ENCODE data around the gene HOMER2.

HOMER2 gene

DNA sequence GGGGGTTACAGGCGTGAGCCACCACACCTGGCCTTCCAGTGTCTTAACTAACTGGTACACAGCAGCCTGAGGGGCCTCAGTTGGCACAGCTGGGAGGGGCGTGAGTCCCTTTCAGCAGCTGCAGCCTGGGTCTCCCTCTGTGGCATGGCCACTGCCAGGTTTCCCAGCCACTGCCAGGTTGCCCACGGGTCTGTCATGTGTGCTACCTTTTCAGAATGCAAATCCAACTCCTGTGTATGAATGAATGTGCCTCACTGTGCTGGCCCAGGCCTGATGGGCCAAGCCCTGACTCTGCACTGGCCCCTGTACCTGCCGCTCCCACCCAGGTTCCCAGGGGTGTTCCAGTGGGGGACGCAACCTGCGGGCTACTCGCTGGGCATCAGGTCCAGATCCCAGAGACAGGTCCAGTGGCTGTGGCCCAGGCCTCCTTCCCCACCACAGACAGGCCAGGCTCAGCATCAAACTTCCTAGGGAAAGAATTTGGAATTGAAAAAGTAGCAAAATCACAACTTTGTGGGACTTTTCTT is 117.1 kb downstream of the HOMER2 start:
- H3K4me3 ChIP-seq (replicated peaks; ENCODE audit: insufficient read depth, low read length) = no peak overlapping the region
- TF ChIP-seq POLR2AphosphoS5 (IDR thresholded peaks at IDR 0.05; ENCODE audit: low read depth) (no peak), GABPA (IDR thresholded peaks at IDR 0.05; ENCODE audit: low read depth) (no peak), SPI1 (IDR thresholded peaks at IDR 0.05; ENCODE audit: borderline replicate concordance, low read depth) (no peak)
- TF ChIP-seq, protein P1, sequence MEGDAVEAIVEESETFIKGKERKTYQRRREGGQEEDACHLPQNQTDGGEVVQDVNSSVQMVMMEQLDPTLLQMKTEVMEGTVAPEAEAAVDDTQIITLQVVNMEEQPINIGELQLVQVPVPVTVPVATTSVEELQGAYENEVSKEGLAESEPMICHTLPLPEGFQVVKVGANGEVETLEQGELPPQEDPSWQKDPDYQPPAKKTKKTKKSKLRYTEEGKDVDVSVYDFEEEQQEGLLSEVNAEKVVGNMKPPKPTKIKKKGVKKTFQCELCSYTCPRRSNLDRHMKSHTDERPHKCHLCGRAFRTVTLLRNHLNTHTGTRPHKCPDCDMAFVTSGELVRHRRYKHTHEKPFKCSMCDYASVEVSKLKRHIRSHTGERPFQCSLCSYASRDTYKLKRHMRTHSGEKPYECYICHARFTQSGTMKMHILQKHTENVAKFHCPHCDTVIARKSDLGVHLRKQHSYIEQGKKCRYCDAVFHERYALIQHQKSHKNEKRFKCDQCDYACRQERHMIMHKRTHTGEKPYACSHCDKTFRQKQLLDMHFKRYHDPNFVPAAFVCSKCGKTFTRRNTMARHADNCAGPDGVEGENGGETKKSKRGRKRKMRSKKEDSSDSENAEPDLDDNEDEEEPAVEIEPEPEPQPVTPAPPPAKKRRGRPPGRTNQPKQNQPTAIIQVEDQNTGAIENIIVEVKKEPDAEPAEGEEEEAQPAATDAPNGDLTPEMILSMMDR (IDR thresholded peaks at IDR 0.05; ENCODE audit: insufficient read depth, low read length) = no peak
- TF ChIP-seq, protein P2, sequence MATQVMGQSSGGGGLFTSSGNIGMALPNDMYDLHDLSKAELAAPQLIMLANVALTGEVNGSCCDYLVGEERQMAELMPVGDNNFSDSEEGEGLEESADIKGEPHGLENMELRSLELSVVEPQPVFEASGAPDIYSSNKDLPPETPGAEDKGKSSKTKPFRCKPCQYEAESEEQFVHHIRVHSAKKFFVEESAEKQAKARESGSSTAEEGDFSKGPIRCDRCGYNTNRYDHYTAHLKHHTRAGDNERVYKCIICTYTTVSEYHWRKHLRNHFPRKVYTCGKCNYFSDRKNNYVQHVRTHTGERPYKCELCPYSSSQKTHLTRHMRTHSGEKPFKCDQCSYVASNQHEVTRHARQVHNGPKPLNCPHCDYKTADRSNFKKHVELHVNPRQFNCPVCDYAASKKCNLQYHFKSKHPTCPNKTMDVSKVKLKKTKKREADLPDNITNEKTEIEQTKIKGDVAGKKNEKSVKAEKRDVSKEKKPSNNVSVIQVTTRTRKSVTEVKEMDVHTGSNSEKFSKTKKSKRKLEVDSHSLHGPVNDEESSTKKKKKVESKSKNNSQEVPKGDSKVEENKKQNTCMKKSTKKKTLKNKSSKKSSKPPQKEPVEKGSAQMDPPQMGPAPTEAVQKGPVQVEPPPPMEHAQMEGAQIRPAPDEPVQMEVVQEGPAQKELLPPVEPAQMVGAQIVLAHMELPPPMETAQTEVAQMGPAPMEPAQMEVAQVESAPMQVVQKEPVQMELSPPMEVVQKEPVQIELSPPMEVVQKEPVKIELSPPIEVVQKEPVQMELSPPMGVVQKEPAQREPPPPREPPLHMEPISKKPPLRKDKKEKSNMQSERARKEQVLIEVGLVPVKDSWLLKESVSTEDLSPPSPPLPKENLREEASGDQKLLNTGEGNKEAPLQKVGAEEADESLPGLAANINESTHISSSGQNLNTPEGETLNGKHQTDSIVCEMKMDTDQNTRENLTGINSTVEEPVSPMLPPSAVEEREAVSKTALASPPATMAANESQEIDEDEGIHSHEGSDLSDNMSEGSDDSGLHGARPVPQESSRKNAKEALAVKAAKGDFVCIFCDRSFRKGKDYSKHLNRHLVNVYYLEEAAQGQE (IDR thresholded peaks at IDR 0.05; ENCODE audit: insufficient replicate concordance, low read depth) = no peak
- H3K27me3 ChIP-seq (ENCODE audit: insufficient read depth, poor library complexity, severe bottlenecking) = no peaks in the 10 kb centered on the region
- no peak overlapping the region for H3K27ac ChIP-seq (replicated peaks)
- DNase-seq (ENCODE audit: low read depth in 1 of 2, low spot score in 1 of 2) = no peak

DNA sequence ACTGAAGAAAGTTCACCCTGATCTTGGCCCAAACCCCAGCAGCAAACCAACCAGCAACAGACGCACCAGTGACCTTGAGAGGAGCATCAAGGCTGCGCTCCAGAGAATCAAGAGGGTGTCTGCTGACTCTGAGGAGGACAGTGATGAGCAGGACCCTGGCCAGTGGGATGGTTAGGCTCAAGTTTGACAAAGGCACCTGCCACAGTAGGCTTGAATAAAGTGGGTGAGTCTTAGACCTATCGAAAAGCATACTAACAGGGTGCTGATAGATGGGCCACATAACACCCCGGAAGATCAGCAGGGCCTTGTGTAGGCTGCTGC is 119.2 kb downstream of the HOMER2 start:
- Histone ChIP-seq H3K27me3 (ENCODE audit: insufficient read depth, poor library complexity, severe bottlenecking) (no peaks in the 10 kb centered on the region), H3K4me3 (replicated peaks; ENCODE audit: insufficient read depth, low read length) (no peak overlapping the region)

DNA sequence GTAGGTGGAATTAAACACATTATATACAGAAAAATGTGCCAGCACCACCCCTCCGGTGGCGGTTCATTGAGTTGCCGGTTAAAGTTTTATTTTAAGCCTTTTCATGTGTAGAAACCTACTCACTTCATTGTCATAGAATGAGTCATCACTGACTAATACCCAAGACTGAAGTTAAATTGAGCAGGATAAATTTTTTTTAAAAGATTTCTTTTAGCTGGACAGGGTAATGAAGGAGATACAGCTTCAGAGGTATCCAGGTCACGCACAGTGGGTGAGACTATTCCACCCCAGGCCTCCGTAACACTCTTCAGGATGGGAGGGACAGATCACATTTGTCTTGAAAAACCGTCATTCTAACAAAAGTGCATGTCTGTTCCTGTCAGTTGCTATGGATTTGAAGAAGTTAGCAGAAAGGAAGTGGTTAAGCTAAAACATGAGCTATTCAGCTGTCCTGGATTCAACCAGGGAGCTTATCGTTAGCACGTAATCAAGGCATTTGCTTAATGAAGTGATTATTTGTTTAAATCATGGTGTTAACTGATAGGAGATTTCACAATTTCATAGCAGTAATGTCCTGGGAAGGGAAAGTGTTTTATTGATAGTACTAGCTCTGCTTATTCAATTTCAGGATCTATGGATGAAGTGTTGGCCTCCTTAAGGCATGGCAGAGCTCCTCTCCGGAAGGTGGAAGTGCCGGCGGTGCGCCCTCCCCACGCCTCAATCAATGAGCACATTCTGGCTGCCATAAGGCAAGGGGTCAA is 119.7 kb downstream of the HOMER2 start:
- no peaks in the 10 kb centered on the region for H3K27me3 ChIP-seq (ENCODE audit: insufficient read depth, poor library complexity, severe bottlenecking)
- DNase-seq (ENCODE audit: low read depth in 1 of 2, low spot score in 1 of 2) = peak in 1 of 2 experiments; percentile 71
- TF ChIP-seq, protein P1 (IDR thresholded peaks at IDR 0.05; ENCODE audit: insufficient read depth, low read length) = no peak
- peak; percentile 85; the same call in 1 of the 2 replicates for TF ChIP-seq SPI1 (IDR thresholded peaks at IDR 0.05; ENCODE audit: borderline replicate concordance, low read depth)
- peak overlapping the region; percentile 80 for H3K27ac ChIP-seq (replicated peaks)
- no peak overlapping the region for H3K4me3 ChIP-seq (replicated peaks; ENCODE audit: insufficient read depth, low read length)

More for the DNA sequence above, 119.2 kb downstream of the HOMER2 start:
- H3K27ac ChIP-seq (replicated peaks) = peak overlapping the region; percentile 80
- no peak for DNase-seq (ENCODE audit: low read depth in 1 of 2, low spot score in 1 of 2)
- TF ChIP-seq POLR2AphosphoS5 (IDR thresholded peaks at IDR 0.05; ENCODE audit: low read depth) = no peak
- TF ChIP-seq SPI1 (IDR thresholded peaks at IDR 0.05; ENCODE audit: borderline replicate concordance, low read depth) = no peak
- TF ChIP-seq, protein P1 (IDR thresholded peaks at IDR 0.05; ENCODE audit: insufficient read depth, low read length) = no peak
- no peak for TF ChIP-seq GABPA (IDR thresholded peaks at IDR 0.05; ENCODE audit: low read depth)
- TF ChIP-seq, protein P2 (IDR thresholded peaks at IDR 0.05; ENCODE audit: insufficient replicate concordance, low read depth) = no peak

All from HL-60 (cell line).